GM12878 (cell line): ENCODE data around the gene THAP5.

Source experiments
- BCL11A ChIP-seq: IDR thresholded peaks from 2 replicates; pipeline ENCODE4 v1.6.1; 2011; ENCODE audit warnings: low read depth, low read length
- CHD4 ChIP-seq: fragments of 200-600 bp; sonication (generic); IDR thresholded peaks from 2 replicates; pipeline ENCODE4 v1.6.1; 2016; ENCODE audit warnings: mild to moderate bottlenecking
- EZH2 ChIP-seq: IDR thresholded peaks from 2 replicates; pipeline ENCODE4 v1.6.1; 2012; ENCODE audit warnings: low read depth, mild to moderate bottlenecking, control low read depth, inconsistent platforms, low read length, borderline replicate concordance; ENCODE audit not compliant: control insufficient read depth
- LARP7 ChIP-seq: fragments of 450-650 bp; IDR thresholded peaks from 2 replicates; pipeline ENCODE4 v1.6.1; 2017; ENCODE audit warnings: mild to moderate bottlenecking
- MEF2B ChIP-seq: fragments of 450-650 bp; IDR thresholded peaks from 2 replicates; pipeline ENCODE4 v1.6.1; 2018; ENCODE audit warnings: mild to moderate bottlenecking, moderate library complexity; ENCODE audit not compliant: partially characterized antibody, poor library complexity, severe bottlenecking
- POLR2A ChIP-seq: IDR thresholded peaks from 2 replicates; pipeline ENCODE4 v1.6.1; 2011; ENCODE audit warnings: low read depth, mild to moderate bottlenecking, low read length
- RAD21 ChIP-seq: IDR thresholded peaks from 2 replicates; pipeline ENCODE4 v1.6.1; 2011; ENCODE audit warnings: mild to moderate bottlenecking, low read depth, low read length, moderate library complexity; ENCODE audit not compliant: insufficient read depth
- SMAD1 ChIP-seq: fragments of 450-650 bp; IDR thresholded peaks from 2 replicates; pipeline ENCODE4 v1.6.1; 2018; ENCODE audit warnings: mild to moderate bottlenecking, low read depth; ENCODE audit not compliant: partially characterized antibody
- YY1 ChIP-seq: IDR thresholded peaks from 2 replicates; pipeline ENCODE4 v1.6.1; 2011; ENCODE audit warnings: low read depth, mild to moderate bottlenecking, low read length
- TF ChIP-seq, protein P1 (sequence below), 3 experiments: IDR thresholded peaks in 2 of 3; conservative IDR thresholded peaks in 1 of 3; 2 replicates each; pipeline ENCODE4 v1.5.1; 2011; ENCODE audit warnings: low read depth in 3 of 3, low read length in 3 of 3, mild to moderate bottlenecking in 3 of 3, control low read depth in 2 of 3, moderate library complexity in 2 of 3, inconsistent platforms in 1 of 3, mixed read lengths in 1 of 3; ENCODE audit not compliant: control insufficient read depth in 2 of 3, insufficient read depth in 1 of 3; ENCODE audit errors: extremely low read depth in 1 of 3
- TF ChIP-seq, protein P2 (sequence below): fragments of 150-350 bp; IDR thresholded peaks from 2 replicates; pipeline ENCODE4 v1.6.1; 2014; ENCODE audit warnings: mild to moderate bottlenecking, low read depth, low read length
- TF ChIP-seq, protein P3 (sequence below): IDR thresholded peaks from 2 replicates; pipeline ENCODE4 v1.6.1; 2012; ENCODE audit warnings: mild to moderate bottlenecking, low read depth, low read length

DNA sequence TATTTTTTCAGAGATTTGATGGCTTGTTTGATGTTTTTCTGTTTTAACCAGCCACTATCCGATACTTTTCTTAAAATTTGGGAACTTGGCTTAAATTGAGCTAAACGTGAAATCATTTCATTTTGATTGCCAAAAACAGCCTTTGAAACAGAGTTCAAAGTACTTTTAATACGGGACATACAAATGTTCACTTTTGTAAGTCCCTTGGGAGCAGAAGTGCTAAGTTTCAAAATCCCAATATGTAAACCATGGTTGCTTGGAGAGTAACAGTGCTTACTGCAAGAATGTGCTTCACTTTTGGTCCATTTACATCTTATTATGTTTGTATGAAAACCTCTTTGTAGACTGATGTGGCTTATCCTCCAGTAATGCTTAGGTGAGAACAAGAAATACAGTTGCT lies 54.5 kb downstream of the THAP5 start:
- no peak for TF ChIP-seq YY1
- no peak for TF ChIP-seq EZH2
- TF ChIP-seq, protein P1, sequence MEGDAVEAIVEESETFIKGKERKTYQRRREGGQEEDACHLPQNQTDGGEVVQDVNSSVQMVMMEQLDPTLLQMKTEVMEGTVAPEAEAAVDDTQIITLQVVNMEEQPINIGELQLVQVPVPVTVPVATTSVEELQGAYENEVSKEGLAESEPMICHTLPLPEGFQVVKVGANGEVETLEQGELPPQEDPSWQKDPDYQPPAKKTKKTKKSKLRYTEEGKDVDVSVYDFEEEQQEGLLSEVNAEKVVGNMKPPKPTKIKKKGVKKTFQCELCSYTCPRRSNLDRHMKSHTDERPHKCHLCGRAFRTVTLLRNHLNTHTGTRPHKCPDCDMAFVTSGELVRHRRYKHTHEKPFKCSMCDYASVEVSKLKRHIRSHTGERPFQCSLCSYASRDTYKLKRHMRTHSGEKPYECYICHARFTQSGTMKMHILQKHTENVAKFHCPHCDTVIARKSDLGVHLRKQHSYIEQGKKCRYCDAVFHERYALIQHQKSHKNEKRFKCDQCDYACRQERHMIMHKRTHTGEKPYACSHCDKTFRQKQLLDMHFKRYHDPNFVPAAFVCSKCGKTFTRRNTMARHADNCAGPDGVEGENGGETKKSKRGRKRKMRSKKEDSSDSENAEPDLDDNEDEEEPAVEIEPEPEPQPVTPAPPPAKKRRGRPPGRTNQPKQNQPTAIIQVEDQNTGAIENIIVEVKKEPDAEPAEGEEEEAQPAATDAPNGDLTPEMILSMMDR (IDR thresholded peaks at IDR 0.05 in 2 of 3, conservative IDR thresholded peaks at IDR 0.05 in 1 of 3; ENCODE audit: control insufficient read depth in 2 of 3, extremely low read depth in 1 of 3, insufficient read depth in 1 of 3, low read depth in 3 of 3, low read length in 3 of 3), result no peak
- TF ChIP-seq BCL11A, result no peak
- TF ChIP-seq, protein P2, sequence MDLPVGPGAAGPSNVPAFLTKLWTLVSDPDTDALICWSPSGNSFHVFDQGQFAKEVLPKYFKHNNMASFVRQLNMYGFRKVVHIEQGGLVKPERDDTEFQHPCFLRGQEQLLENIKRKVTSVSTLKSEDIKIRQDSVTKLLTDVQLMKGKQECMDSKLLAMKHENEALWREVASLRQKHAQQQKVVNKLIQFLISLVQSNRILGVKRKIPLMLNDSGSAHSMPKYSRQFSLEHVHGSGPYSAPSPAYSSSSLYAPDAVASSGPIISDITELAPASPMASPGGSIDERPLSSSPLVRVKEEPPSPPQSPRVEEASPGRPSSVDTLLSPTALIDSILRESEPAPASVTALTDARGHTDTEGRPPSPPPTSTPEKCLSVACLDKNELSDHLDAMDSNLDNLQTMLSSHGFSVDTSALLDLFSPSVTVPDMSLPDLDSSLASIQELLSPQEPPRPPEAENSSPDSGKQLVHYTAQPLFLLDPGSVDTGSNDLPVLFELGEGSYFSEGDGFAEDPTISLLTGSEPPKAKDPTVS, result no peak
- TF ChIP-seq, protein P3, sequence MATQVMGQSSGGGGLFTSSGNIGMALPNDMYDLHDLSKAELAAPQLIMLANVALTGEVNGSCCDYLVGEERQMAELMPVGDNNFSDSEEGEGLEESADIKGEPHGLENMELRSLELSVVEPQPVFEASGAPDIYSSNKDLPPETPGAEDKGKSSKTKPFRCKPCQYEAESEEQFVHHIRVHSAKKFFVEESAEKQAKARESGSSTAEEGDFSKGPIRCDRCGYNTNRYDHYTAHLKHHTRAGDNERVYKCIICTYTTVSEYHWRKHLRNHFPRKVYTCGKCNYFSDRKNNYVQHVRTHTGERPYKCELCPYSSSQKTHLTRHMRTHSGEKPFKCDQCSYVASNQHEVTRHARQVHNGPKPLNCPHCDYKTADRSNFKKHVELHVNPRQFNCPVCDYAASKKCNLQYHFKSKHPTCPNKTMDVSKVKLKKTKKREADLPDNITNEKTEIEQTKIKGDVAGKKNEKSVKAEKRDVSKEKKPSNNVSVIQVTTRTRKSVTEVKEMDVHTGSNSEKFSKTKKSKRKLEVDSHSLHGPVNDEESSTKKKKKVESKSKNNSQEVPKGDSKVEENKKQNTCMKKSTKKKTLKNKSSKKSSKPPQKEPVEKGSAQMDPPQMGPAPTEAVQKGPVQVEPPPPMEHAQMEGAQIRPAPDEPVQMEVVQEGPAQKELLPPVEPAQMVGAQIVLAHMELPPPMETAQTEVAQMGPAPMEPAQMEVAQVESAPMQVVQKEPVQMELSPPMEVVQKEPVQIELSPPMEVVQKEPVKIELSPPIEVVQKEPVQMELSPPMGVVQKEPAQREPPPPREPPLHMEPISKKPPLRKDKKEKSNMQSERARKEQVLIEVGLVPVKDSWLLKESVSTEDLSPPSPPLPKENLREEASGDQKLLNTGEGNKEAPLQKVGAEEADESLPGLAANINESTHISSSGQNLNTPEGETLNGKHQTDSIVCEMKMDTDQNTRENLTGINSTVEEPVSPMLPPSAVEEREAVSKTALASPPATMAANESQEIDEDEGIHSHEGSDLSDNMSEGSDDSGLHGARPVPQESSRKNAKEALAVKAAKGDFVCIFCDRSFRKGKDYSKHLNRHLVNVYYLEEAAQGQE, result no peak
- TF ChIP-seq MEF2B, result peak; percentile 42
- no peak for TF ChIP-seq SMAD1
- no peak for TF ChIP-seq CHD4
- no peak for TF ChIP-seq POLR2A
- TF ChIP-seq LARP7, result no peak
- TF ChIP-seq RAD21, result no peak
